NCI-H2081 treated with DMSO at 0.1 percent for 48 hours (cell line): ENCODE data around the gene NLGN1.
"Not testable (repeated sequence)": the region's sequence is repeated elsewhere in the genome, so short reads cannot be mapped to it uniquely, and the experiment has no call there.

Experiments
- DNase-seq: peaks from one replicate; lab custom pipeline; 2025; lab: John Stamatoyannopoulos, UW

The NLGN1 gene

DNA sequence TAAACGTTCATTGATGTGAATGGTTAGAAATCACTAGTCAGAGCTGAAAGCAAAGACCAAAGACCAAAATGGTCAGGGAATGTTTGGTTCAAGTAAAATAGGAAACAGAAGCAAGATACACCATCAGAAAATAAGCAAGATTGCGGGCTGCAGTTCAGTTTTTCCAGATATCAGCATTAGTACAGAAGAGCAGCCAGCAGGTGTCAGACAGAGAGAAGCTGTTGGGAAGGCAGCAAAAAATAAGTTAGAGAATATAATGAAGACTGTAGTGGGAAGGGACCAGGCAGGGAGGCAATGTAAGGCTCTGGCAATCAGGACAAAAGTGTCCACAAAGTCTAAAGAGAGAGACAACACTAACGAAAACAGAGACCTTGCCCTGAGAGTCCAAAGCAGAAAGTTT, 822.2 kb downstream of the NLGN1 start:
- no peak for DNase-seq

DNA sequence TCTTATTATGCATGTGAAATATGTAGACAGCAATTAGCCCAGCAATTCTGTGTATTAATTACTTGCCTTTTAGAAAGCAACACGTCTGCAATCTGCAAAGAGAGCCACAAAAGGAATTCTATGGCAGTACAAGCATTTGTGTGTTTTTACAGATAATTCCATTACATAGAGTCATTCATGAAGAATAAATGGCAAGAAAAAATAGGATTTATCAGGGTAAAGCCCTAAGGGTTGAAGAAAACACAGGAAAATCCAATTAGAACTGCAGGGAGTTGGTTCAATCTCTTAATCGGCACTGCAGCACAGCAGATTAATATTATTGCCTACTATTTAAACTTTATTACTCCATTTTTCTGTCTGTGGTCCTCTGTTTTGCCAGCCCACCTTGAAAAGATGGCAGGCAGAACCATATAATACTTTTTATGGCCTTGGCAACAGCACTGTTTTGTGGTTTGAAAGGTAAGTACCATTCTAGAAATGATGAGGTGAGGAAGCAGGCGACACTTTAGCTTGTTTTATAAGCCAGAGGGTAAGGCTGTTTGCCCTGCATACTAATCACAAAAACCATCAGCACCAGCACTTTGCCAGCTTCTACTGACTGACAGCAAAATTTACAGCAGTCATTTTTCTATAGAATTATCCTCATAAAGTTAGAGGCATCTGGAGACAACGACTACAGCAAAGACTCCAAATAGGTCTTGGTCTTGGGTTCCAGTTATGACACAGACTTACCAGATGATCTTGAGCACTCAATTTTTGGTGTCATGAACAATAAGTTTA, 823.4 kb downstream of the NLGN1 start:
- no peak for DNase-seq

DNA sequence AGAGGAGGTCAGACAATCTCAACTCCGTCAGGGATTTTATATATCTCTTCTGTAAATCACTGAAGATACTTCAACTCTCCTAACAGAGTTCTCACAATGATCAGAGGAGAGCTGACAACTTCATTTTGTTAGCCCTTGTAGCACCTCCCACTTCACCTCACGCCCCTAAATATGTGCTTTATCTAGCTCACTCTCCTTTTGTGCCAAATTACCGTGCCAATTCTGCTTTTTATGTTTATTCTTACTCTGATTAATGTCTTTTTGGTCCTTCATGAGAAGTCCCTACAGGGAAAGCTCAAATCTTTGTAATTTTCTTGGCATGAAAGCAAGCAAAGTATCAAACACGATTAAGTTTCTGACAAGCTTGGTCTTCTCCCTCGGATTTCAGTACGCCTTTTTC, 825.5 kb downstream of the NLGN1 start:
- peak; percentile 42 for DNase-seq

DNA sequence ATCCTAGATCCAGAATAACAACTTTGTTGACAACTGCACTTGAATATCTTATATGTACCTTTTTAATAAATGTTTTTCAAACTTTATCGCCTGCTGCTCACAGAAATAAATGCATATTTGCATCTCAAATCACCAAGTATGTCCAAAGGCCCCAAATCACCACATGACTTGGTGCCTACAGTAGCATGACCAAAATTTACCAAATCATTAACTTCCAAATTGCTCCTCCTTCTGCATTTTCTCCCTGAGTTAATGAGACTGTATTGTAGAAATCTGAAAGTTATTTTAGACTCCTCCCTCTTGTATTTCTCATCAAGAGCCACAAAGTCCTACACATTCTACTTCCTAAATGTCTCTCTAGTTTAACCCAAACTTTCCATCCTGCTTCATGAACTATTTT, 826.1 kb downstream of the NLGN1 start:
- no peak for DNase-seq

DNA sequence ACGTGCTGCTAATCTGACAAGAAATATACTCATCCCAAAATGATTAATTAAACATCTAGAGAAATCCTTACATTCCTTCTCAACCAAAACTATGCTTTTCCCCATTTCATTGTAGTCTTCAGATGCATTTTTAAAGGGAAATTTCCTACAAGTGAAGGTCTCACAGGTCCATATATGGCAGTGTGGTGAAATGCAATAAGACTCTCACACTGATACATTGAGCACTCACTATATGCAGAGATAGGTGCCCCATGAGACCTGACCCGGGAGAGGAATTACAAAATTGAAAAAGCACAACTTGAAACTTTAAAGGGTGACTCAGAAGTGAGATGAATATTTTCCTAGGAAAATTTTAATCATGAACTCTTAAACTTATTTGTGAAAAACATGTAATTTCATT, 832.4 kb downstream of the NLGN1 start:
- no peak for DNase-seq

DNA sequence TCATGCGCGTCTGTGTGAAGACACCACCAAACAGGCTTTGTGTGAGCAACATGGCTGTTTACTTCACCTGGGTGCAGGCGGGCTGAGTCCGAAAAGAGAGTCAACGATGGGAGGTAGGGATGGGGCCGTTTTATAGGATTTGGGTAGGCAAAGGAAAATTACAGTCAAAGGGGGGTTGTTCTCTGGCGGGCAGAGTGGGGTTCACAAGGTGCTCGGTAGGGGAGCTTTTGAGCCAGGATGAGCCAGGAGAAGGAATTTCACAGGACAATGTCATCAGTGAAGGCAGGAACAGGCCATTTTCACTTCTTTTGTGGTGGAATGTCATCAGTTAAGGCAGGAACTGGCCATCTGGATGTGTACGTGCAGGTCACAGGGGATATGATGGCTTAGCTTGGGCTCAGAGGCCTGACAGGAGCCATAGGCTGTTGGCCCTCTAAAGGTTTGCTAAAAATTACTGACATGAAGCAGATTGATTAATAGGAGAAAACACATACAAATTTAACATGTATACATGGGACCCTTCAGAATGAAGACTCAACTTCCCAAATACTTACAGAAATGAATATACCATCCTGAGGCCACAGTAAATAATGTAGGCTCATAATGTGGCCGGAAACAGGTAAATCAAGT, 834.6 kb downstream of the NLGN1 start:
- not testable (repeated sequence) for DNase-seq

DNA sequence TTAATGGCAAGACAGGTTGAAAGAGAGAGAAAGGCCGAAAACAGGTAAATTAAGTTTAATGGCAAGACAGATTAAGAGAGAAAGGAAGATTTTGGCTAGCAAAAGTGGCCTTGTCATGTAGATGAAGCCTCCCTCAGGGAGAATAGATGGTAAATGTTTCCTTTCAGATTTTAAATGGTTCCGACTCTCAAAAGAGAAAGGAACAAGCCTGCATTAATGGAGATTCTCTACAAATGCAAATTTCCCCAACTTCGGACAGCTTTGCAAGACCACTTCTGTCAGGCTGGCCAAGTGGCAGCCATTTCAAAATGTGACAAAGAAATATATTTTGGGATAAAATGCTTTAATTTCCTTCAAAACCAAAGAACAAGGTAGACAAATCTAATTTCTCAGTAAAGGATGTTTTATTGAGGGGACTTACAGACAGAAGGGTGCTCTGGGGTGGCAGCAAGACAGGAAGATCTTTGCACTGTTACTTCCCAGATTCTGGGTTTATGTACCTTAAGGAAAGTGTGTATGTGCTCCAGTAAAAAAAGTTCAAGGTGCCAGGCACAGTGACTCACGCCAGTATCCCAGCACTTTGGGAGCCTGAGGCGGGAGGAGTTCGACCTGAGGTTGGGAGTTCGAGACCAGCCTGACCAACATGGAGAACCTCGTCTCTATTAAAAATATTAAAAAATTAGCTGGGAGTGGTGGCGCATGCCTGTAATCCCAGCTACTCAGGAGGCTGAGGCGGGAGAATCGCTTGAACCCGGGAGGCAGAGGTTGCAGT, 835.3 kb downstream of the NLGN1 start:
- DNase-seq = no peak

DNA sequence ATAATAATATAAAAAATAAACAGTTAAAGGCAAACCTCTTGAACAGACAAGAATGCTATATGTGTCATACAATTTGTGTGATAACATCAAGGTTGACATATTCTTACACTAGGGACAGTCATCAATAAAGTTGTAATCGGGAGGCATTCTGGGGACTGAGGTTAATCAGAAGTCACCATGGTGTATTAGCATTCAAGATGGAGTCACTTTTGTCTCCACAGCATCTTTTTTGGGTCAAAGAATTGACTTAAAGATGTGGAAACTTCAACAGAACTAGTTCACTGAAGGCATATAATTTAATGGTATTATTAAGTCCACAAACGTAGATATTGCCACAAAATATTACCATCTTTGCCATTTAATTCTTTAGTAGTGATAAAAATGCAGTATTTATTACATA, 836.0 kb downstream of the NLGN1 start:
- no peak for DNase-seq

DNA sequence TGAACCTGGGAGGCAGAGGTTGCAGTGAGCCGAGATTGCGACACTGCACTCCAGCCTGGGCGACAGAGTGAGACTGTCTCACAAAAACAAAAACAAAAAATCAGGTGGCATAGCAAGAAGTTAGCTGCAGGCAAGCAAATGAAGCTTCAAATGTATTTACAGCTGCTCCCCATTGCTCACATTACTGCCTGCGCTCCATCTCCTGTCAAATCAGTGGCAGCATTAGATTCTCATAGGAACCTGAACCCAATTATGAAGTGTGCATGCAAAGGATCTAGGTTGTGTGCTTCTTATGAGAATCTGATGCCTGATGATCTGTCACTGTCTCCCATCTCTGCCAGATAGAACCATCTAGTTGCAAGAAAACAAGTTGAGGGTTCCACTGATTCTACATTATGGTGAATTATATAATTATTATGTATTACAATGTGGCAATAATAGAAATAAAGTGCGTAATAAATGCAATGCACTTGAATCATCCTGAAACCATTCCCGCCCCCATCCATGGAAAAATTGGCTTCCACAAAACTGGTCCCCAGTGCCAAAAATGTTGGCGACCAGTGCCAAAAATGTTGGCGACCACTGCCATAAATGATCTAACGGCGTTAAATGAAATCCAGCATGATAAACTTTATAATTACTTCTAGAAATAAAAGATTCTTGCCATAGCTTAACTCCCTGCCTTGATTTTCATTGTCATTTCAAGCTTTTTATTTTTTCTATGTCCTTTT, 844.9 kb downstream of the NLGN1 start:
- DNase-seq = no peak

DNA sequence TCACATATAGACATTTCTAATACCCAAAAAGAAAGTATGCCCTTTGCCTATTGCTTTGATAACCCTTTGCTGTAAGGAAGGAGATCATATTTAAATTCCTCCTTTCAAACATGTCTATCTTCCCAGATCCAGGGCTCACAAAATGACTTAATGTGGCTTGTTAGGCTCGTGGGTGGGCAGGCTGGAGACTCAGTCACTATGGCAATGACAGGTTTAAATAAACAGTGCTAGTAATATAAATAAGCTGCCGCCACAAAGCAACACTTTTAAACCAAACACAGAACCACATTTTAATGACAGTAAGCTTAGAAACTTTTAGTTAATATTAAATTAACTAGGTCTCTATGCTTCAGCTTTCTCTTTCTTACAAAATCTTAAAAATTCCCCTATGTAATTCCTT, 845.6 kb downstream of the NLGN1 start:
- DNase-seq = no peak

DNA sequence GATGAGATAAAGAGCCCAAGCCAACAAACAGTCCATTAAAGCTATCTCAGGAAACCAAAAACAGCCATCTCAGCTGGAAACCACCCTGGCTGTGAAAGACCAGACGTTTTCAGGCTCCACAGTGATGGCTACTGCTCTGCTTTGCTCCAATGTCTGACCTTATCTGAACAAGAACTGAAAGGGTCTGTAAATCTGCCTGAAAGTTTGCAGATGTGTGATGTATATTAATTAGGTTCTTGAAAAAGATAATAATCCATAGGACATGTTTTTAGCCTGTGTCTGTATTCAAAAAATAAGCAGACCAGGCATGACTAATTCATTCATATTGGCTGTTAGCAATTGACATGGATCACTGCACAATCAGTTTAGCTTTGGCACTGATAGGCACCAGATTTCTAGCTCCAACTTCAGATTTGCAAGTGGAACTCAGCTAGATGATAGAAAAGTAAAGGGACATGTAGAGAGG, 850.2 kb downstream of the NLGN1 start:
- DNase-seq = no peak

DNA sequence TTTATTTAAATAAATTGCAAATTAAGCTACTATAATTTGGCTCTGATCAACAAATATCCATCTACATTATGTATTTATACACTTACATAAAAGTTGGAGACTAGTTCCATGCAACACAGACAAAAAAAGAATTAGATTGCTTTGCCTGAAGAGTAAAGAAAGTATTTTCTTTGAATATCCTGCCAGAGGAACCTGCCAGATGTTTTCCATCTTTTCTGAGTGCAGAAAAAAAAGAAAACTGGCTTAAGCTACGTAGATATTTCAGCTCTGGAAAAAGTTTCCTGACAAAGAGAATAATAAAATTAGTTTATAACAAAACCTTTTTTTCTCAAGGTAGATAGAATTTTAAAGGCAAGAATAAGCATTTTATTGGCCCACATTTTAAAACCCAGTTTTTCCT, 854.1 kb downstream of the NLGN1 start:
- DNase-seq = no peak

DNA sequence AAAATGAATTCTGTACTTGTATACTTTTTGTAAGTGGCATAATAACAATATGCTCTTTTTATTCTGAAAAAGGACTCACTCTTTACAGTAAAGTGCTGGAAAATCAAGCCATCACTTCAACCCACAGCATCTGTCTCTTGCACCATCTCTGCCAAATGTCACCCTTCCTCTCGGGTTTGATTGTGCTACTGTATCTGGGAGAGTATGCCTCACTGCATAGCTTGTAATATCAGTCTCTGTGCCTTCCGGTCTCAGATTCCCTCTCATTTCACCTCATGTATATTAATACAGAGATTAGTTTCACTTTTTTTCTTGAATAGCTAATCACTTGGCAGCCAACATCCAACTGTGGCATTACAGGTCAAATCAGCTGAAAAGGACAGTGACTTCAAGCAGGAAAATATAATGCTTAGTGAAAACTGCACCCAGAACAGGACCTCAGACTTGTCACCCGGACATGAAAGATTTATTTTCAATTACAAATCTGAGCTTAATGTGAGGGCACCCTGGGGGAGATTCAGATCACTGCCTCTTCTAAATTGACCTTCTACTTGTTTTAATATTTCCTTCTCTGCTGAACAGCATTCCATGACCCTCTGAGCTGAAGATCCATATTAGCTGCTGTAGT, 855.8 kb downstream of the NLGN1 start:
- no peak for DNase-seq

DNA sequence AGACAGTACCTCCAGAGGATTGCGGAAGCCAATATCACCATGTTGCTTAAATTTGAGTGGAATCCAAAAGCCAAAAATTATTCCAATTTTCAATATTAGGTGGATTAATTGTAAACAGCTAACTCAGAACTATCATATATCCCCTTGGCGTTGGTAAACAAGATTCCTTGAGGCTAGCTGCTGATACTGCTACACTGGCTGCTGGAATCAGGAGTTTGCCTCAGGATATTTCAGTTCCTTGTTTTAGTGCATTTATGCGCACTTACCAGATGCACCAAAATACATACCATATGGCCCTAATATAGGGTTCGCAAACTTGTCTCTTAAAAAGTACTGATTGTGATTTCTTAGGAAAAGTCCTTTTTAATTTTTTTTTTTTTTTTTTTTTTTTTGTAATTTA, 856.4 kb downstream of the NLGN1 start:
- no peak for DNase-seq

DNA sequence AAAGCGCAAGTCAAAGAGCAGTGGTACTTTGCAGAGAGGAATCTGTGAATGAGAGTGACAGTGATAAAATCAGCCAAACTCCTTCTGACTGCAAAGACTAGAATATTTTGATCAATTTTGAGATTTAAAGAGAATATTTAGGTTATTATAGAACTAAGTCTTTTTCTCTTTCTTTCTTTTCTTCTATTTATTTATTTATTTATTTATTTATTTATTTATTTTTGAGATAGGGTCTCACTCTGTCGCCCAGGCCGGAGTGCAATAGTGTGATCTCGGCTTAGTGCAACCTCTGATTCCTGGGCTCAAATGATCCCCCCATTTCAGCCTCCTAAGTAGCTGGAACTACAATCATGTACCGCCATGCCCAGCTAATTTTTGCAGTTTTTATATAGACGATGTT, 857.9 kb downstream of the NLGN1 start:
- no peak for DNase-seq

DNA sequence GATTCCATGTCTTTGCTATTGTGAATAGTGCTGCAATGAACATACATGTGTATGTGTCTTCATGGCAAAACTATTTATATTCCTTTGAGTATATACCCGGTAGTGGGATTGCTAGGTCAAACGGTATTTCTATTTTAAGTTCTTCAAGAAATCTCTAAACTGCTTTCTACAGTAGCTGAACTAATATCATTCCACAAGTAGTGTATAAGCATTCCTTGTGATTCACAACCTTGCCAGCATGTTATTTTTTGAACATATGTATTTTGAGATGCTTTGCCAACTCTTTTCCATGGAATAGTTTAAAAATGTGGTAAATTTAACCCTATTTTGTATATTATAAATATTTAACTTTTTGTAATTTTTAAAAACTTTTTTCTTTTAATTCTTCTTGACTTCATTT, 868.9 kb downstream of the NLGN1 start:
- no peak for DNase-seq

DNA sequence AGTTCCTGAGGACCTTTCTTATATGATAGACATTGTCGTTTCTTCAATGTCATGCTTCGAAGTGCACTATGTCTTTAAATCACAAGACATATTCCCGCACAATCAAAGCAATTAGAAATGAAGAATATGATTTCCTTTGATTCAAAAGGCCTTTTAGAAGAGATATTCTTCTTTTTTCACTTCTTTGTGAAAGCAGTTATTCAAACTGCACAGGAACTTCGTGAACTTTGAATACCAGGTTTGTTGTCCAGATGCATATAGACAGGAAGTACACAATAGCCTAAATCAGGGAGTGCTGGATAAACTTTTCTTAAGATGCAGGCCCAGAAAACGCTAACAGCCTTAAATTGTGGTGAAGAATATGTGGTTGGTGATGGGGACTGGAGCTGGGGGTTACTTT, 870.5 kb downstream of the NLGN1 start:
- no peak for DNase-seq

DNA sequence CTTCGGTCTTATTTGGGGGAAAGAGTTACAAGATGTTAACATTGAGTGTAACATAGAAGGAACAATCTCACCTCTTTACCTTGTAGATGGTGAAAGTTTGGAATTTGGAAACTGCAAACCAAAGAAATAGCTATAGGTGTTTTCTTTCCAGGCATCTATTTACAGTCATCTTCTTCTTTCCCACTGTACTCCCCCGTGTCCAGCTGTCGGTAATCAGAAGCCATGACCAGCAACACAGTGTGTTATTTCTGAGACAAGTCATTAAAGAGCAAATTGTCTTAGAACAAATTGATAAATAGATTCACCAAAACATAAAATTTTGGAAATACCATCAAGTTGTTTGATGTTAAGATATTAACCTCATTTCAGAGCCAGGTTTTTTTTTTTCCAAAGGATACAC, 871.0 kb downstream of the NLGN1 start:
- DNase-seq = no peak

DNA sequence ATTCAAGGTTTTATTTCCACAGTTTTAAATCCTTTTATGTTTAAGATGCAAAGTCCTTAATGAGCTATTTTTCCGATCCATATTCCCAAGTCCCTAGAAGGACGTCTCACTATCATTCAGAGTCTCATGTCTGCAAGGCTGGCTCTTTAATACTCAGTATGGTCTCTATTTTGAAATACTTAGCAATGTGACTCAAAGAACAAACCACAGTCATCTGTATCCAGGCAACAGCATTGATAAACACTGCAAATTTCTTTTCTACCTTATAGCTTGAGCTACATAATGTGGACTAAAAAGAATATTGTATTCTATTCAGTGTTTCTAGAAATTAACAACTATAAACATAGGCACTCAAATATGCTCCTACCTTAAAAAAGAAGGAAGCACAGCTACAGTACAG, 873.3 kb downstream of the NLGN1 start:
- no peak for DNase-seq

DNA sequence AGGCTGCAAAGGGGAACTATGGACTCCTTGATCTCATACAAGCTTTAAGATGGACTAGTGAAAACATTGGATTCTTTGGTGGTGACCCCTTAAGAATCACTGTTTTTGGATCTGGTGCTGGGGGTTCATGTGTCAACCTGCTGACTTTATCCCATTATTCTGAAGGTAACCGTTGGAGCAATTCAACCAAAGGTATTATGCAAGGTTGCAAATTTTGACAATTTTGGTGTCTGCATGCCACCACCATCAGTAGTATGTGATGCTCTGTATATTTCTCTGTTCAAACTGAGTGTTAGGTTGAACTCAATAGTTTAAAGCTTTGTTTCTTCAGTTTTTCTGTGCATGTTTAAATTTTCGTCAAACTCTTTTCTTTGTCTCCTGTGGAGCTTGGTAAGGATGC, 877.8 kb downstream of the NLGN1 start:
- DNase-seq = no peak

DNA sequence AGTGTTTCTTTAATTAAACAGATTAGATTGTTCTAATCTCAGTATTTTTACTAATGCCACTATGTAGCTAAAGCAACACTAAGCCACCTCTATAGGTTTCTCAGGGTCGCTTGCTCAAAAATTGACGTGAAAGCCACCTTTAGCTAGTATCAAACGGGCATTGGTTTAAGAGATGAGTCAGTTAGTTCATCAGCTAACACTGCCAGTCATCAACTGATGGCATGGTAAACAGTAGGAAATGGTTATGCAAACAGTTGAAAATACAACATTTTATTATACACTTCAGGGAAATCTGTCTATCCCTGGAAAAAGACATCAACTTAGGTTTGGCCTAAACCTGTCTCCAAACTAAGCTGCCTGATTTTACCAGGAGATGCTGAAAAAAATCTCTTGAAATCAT, 879.3 kb downstream of the NLGN1 start:
- DNase-seq = peak; percentile 4

DNA sequence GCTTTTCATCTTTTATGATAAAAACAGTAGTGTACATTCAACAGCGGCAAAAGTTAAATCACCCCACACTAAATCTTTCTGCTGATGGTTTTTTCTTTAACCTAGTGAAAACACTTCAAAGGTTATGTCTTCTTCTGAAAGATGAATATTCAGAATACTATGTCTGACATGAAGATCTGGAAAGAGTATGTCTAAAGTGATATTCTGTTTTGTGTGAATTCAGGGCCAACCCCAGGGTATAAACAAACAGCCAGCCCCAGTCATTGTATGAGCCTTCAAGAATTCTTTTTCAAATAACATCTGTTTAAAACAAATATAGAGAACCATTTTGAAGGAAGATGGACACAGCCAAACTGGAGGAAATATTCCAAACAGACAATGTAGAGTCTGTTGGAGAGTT, 880.5 kb downstream of the NLGN1 start:
- DNase-seq = no peak
